B cell (primary cell): ENCODE measurements around the gene KLHL33. TPM values are rescaled to one million over a fixed set of nuclear protein-coding genes. Genes with fewer than 3 reads are reported as not detected.
A peak's percentile ranks its signal among the peaks of the same experiment; 100 is the strongest.

Source experiments
- ATAC-seq: fragments of 200-7000 bp; cut with Tn5 transposase; one replicate; pipeline ENCODE4 v1.10.0; 2021; ENCODE audit warnings: low read depth, mild to moderate bottlenecking, moderate number of reproducible peaks, moderate library complexity
- CTCF ChIA-PET: fragments of 350-600 bp; sonication (Branson Sonifier 250); formaldehyde crosslinking; loops from one replicate; lab custom pipeline; 2021; ENCODE audit warnings: antibody characterized with exemption, inconsistent platforms; lab: Charles Lee
- POLR2A ChIA-PET: fragments of 350-600 bp; sonication (Branson Sonifier 250); formaldehyde crosslinking; loops from one replicate; lab custom pipeline; 2021; ENCODE audit warnings: antibody characterized with exemption; lab: Charles Lee
- DNase-seq: peaks from one replicate; pipeline ENCODE4 v3.0.0; 2013
- H2AFZ ChIP-seq: 2 replicates; pipeline ENCODE4 v1.6.1; 2012; ENCODE audit warnings: mild to moderate bottlenecking, low read depth, low read length; ENCODE audit not compliant: insufficient read depth, poor library complexity, severe bottlenecking
- H3K27ac ChIP-seq, 2 donors: 1 replicate in 1 of 2; 2 replicates in 1 of 2; pipeline ENCODE4 v1.5.1; 2012 to 2013; ENCODE audit warnings: low read length in 2 of 2, mild to moderate bottlenecking in 2 of 2, moderate library complexity in 1 of 2
- H3K27me3 ChIP-seq, 4 experiments: fragments of 200-600 bp in 1 of 4; sonication (generic) in 1 of 4; replicated peaks in 1 of 4; 1 replicate in 2 of 4; 2 replicates in 2 of 4; pipeline versions ENCODE4 v1.6.1 to v1.7.0; 2013 to 2016; ENCODE audit warnings: low read length in 3 of 4, mild to moderate bottlenecking in 2 of 4, mixed read lengths in 1 of 4, moderate library complexity in 1 of 4; ENCODE audit not compliant: insufficient read depth in 4 of 4, control insufficient read depth in 3 of 4; ENCODE audit errors: control extremely low read depth in 1 of 4
- H3K36me3 ChIP-seq, 2 experiments: replicated peaks in 1 of 2; 1 replicate in 1 of 2; 2 replicates in 1 of 2; pipeline versions ENCODE4 v1.6.1 to v1.7.1; 2013; ENCODE audit warnings: low read length in 1 of 2; ENCODE audit not compliant: insufficient read depth in 2 of 2, control insufficient read depth in 1 of 2; ENCODE audit errors: control extremely low read depth in 1 of 2, extremely low read depth in 1 of 2
- H3K4me1 ChIP-seq, 2 donors: fragments of 200-600 bp in 1 of 2; sonication (generic) in 1 of 2; 1 replicate in 1 of 2; 2 replicates in 1 of 2; pipeline versions ENCODE4 v1.5.1 to v1.6.1; 2013 to 2017; ENCODE audit warnings: low read length in 2 of 2; ENCODE audit not compliant: control insufficient read depth in 2 of 2, insufficient read depth in 2 of 2
- H3K4me2 ChIP-seq: replicated peaks from 2 replicates; pipeline ENCODE3; 2012; ENCODE audit warnings: mild to moderate bottlenecking, low read depth, low read length; ENCODE audit not compliant: poor library complexity, severe bottlenecking
- H3K4me3 ChIP-seq, 5 experiments: fragments of 200-600 bp in 1 of 5; sonication (generic) in 1 of 5; 1 replicate in 3 of 5; 2 replicates in 2 of 5; pipeline versions ENCODE4 v1.5.1 to v1.7.0; 2011 to 2016; ENCODE audit warnings: low read length in 4 of 5, mild to moderate bottlenecking in 4 of 5, low read depth in 2 of 5, control low read depth in 1 of 5, moderate library complexity in 1 of 5; ENCODE audit not compliant: insufficient read depth in 1 of 5; ENCODE audit errors: control extremely low read depth in 1 of 5, extremely low read depth in 1 of 5
- H3K79me2 ChIP-seq: fragments of 200-600 bp; sonication (generic); one replicate; pipeline ENCODE4 v1.6.0; 2016; ENCODE audit warnings: low read length; ENCODE audit not compliant: control insufficient read depth, insufficient read depth
- H3K9ac ChIP-seq: fragments of 200-600 bp; sonication (generic); 2 replicates; pipeline ENCODE4 v1.6.1; 2017; ENCODE audit warnings: mild to moderate bottlenecking, low read length, moderate library complexity
- H3K9me3 ChIP-seq, 3 donors: one replicate each; pipeline versions ENCODE4 v1.6.1 to v1.7.1; 2013; ENCODE audit warnings: low read length in 2 of 3; ENCODE audit not compliant: control insufficient read depth in 2 of 3, insufficient read depth in 1 of 3; ENCODE audit errors: control extremely low read depth in 1 of 3
- H4K20me1 ChIP-seq: 2 replicates; pipeline ENCODE4 v1.6.0; 2012; ENCODE audit warnings: mild to moderate bottlenecking, low read length; ENCODE audit not compliant: insufficient read depth, control insufficient read depth, poor library complexity, severe bottlenecking
- H3K27ac Mint-ChIP-seq: one replicate; pipeline ENCODE4 v1.8.0; 2021; ENCODE audit warnings: mixed read lengths
- H3K27me3 Mint-ChIP-seq: one replicate; pipeline ENCODE4 v1.8.0; 2021; ENCODE audit warnings: mixed read lengths
- H3K4me1 Mint-ChIP-seq: one replicate; pipeline ENCODE4 v1.8.0; 2021; ENCODE audit warnings: mixed read lengths
- H3K4me3 Mint-ChIP-seq: one replicate; pipeline ENCODE4 v1.8.0; 2021; ENCODE audit warnings: mixed read lengths
- H3K9me3 Mint-ChIP-seq: one replicate; pipeline ENCODE4 v1.8.0; 2022; ENCODE audit warnings: mixed read lengths; ENCODE audit not compliant: insufficient read depth
- CTCF ChIP-seq: fragments of 200-600 bp; IDR thresholded peaks from one replicate; pipeline ENCODE4 v1.8.0; 2022; ENCODE audit warnings: antibody characterized with exemption, mild to moderate bottlenecking
- EZH2 ChIP-seq: IDR thresholded peaks from 2 replicates; pipeline ENCODE4 v1.6.1; 2012; ENCODE audit warnings: borderline replicate concordance, low read depth, mild to moderate bottlenecking, moderate library complexity, low read length; ENCODE audit not compliant: insufficient read depth, poor library complexity, severe bottlenecking
- WGBS: methylation state at CpG from one replicate; pipeline ENCODE4 v1.1.5; 2013; ENCODE audit warnings: missing lambda C conversion rate; ENCODE audit not compliant: insufficient coverage; 5-methylcytosine and 5-hydroxymethylcytosine counted together
- intact Hi-C: fragments of 100-400 bp; cut with micrococcal nuclease; formaldehyde crosslinking; loops from one replicate; pipeline ENCODE4 v1.10.0; 2022
- polyA plus RNA-seq: library from polyadenylated mRNA; depleted of rRNA; stranded (reverse); fragments of >200 nt; gene quantifications from 2 replicates; pipeline ENCODE4 v1.2.3, GENCODE V29; 2012
- total RNA-seq, 2 donors: library from RNA; stranded (reverse); fragments of 120-200 nt in 1 of 2; gene quantifications; 1 replicate in 1 of 2; 2 replicates in 1 of 2; pipeline versions ENCODE4 v1.2.3 to v1.2.4, GENCODE V29; 2013 to 2022

Gene KLHL33
- total and polyA plus RNA-seq, 2 donors (not counting 1 experiment from before 2014, with no cell fraction given) = 0.20 to 0.25 TPM

GRCh38 chr14:20416223-20416622 is 19.7 kb downstream of the KLHL33 start:
- ATAC-seq (no peak), DNase-seq (no peak)
- Histone ChIP-seq H3K9ac (peak overlapping the region; percentile 24), H3K4me2 (peak overlapping the region; percentile 52), H3K36me3 (no peaks in the 10 kb centered on the region), H3K27ac (peak overlapping the region; percentile 53 to 65), H3K4me3 (peak overlapping the region in 1 of 5 experiments; percentile 19), H3K9me3 (no peaks in the 10 kb centered on the region), H3K79me2 (peaks cover 44% of the 10 kb centered on the region), H3K27me3 (no peaks in the 10 kb centered on the region), H4K20me1 (peaks cover 5% of the 10 kb centered on the region), H2AFZ (peak overlapping the region; percentile 89), H3K4me1 (peaks cover 33 to 36% of the 10 kb centered on the region in 2 donors)
- no peaks in the 10 kb centered on the region for H3K27me3 Mint-ChIP-seq
- POLR2A ChIA-PET = interaction anchor here (0.6 to 1.8 kb wide), 4 partner anchors 21 to 45 kb away, joined by 3 to 8 read pairs (median 4); partner anchors contain the start of genes APEX1, OSGEP and PIP4P1
- intact Hi-C loops = no loop called here
- WGBS = no CpG with 5 or more reads among the region's 2 CpGs
- CTCF ChIA-PET = interaction anchor here (0.6 to 4.9 kb wide), 37 partner anchors 8 to 276 kb away, joined by 3 to 83 read pairs (median 6); partner anchors contain the start of genes APEX1, KLHL33, OSGEP and PARP2
- no peak for TF ChIP-seq EZH2
- TF ChIP-seq CTCF = no peak
- peaks cover 38% of the 10 kb centered on the region for H3K4me1 Mint-ChIP-seq
- H3K4me3 Mint-ChIP-seq = peak overlapping the region; percentile 6
- no peaks in the 10 kb centered on the region for H3K9me3 Mint-ChIP-seq
- peak overlapping the region; percentile 82 for H3K27ac Mint-ChIP-seq

GRCh38 chr14:20415782-20416206 is 20.2 kb downstream of the KLHL33 start:
- no peaks in the 10 kb centered on the region for H3K27me3 ChIP-seq
- H3K27ac ChIP-seq = peak overlapping the region; percentile 53 to 65
- Mint-ChIP-seq H3K9me3 (no peaks in the 10 kb centered on the region), H3K27me3 (no peaks in the 10 kb centered on the region), H3K4me3 (peak overlapping the region; percentile 6), H3K4me1 (peaks cover 42% of the 10 kb centered on the region), H3K27ac (peak overlapping the region; percentile 82)
- H3K4me1 ChIP-seq = peaks cover 36 to 40% of the 10 kb centered on the region in 2 donors
- peak overlapping the region; percentile 89 for H2AFZ ChIP-seq
- CTCF ChIA-PET = interaction anchor here (0.6 to 4.9 kb wide), 43 partner anchors 8 to 439 kb away, joined by 3 to 83 read pairs (median 5); partner anchors contain the start of genes APEX1, KLHL33, OSGEP and PARP2
- H3K4me3 ChIP-seq = peak overlapping the region in 1 of 5 experiments; percentile 19
- H3K9ac ChIP-seq = peak overlapping the region; percentile 24
- H3K36me3 ChIP-seq = no peaks in the 10 kb centered on the region
- no peak for TF ChIP-seq EZH2
- TF ChIP-seq CTCF = peak; percentile 77
- peak overlapping the region; percentile 52 for H3K4me2 ChIP-seq
- H3K9me3 ChIP-seq = no peaks in the 10 kb centered on the region
- ATAC-seq = peak; percentile 37
- intact Hi-C loops = loop anchor here (1.0 kb wide), 1 partner anchor 116 kb away; no protein-coding TSS in a partner anchor
- peaks cover 48% of the 10 kb centered on the region for H3K79me2 ChIP-seq
- DNase-seq = peak; percentile 79
- peaks cover 9% of the 10 kb centered on the region for H4K20me1 ChIP-seq
- POLR2A ChIA-PET = interaction anchor here (0.6 to 1.8 kb wide), 4 partner anchors 21 to 45 kb away, joined by 3 to 8 read pairs (median 4); partner anchors contain the start of genes APEX1, OSGEP and PIP4P1
- WGBS = no CpG with 5 or more reads among the region's 3 CpGs
